Measurements from ENCODE around the gene TEX12. TPM values are rescaled to one million over a fixed set of nuclear protein-coding genes. Genes with fewer than 3 reads are reported as not detected.

Gene TEX12
- total and polyA plus RNA-seq, 10 donors, result 0.16 to 2.9 (median 0.57) TPM; not detected in 5

GRCh38 chr11:112162761-112163546, 4.2 kb upstream of the TEX12 start:
- no peak for DNase-seq
- Histone ChIP-seq H3K9me3 (no peaks in the 10 kb centered on the region), H3K27ac (peak overlapping the region in 5 of 8 donors; percentile 64 to 90 (median 70)), H3K36me3 (no peaks in the 10 kb centered on the region), H3K4me1 (peaks cover 0 to 46% (median 4%) of the 10 kb centered on the region in 6 donors), H3K4me3 (peak overlapping the region in 5 of 8 donors; percentile 20 to 63 (median 27)), H3K27me3 (replicated peaks in 1 of 7) (no peaks in the 10 kb centered on the region)
- TF ChIP-seq POLR2AphosphoS5 (IDR thresholded peaks at IDR 0.05) (no peak), CTCF (IDR thresholded peaks at IDR 0.05 in 8 of 11, conservative IDR thresholded peaks at IDR 0.05 in 3 of 11) (no peak), POLR2A (IDR thresholded peaks at IDR 0.05) (no peak)
- intact Hi-C loops (cut with DNase I; ENCODE audit: low total_unique reads), result no loop called here
- 69 to 92% (median 77%) methylated on average over 6 of the region's 6 CpGs for WGBS, 5 donors

- peak within 1 kb of the TSS in 7 of 8 donors; percentile 33 to 90 (median 66) for H3K27ac ChIP-seq
- H3K9me3 ChIP-seq, result no peaks in the 10 kb centered on the region
- peak; percentile 10 to 85 (median 76) for TF ChIP-seq POLR2AphosphoS5 (IDR thresholded peaks at IDR 0.05)
- peak in 1 of 3 donors; percentile 13 for TF ChIP-seq POLR2A (IDR thresholded peaks at IDR 0.05)
- no peak for TF ChIP-seq CTCF (IDR thresholded peaks at IDR 0.05 in 8 of 11, conservative IDR thresholded peaks at IDR 0.05 in 3 of 11)
- H3K4me1 ChIP-seq, result peaks cover 0 to 40% (median 2%) of the 10 kb centered on the region in 6 donors
- DNase-seq, result peak; percentile 84
- 32 to 54% (median 43%) methylated on average over 12 of the region's 12 CpGs for WGBS, 5 donors
- H3K36me3 ChIP-seq, result no peaks in the 10 kb centered on the region
- intact Hi-C loops (cut with DNase I; ENCODE audit: low total_unique reads), result no loop called here
- peak within 1 kb of the TSS in 6 of 8 donors; percentile 10 to 63 (median 26) for H3K4me3 ChIP-seq
- H3K27me3 ChIP-seq (replicated peaks in 1 of 7), result no peaks in the 10 kb centered on the region
These were observed 3.1 kb upstream of the TEX12 start, which contains the start of gene IL18 for GRCh38 chr11:112163875-112164685. IL18 (minus strand) TSS chr11:112164094; CDS start chr11:112155053, 9,041 bp downstream.

GRCh38 chr11:112165049-112165448, 2.1 kb upstream of the TEX12 start:
- 33 to 41% (median 37%) methylated on average over 3 of the region's 3 CpGs for WGBS, 5 donors
- no peaks in the 10 kb centered on the region for H3K27me3 ChIP-seq (replicated peaks in 1 of 7)
- peaks cover 0 to 36% (median 2%) of the 10 kb centered on the region in 6 donors for H3K4me1 ChIP-seq
- no peak for DNase-seq
- H3K36me3 ChIP-seq, result no peaks in the 10 kb centered on the region
- H3K9me3 ChIP-seq, result no peaks in the 10 kb centered on the region
- no peak for TF ChIP-seq POLR2AphosphoS5 (IDR thresholded peaks at IDR 0.05)
- TF ChIP-seq CTCF (IDR thresholded peaks at IDR 0.05 in 8 of 11, conservative IDR thresholded peaks at IDR 0.05 in 3 of 11), result no peak
- no peak for TF ChIP-seq POLR2A (IDR thresholded peaks at IDR 0.05)
- intact Hi-C loops (cut with DNase I; ENCODE audit: low total_unique reads), result no loop called here
- H3K4me3 ChIP-seq, result no peak overlapping the region
- peak overlapping the region in 4 of 8 donors; percentile 66 to 90 (median 78) for H3K27ac ChIP-seq
